SK-N-SH treated with all-trans-retinoic acid at 6 μM for 48 hours (cell line): ENCODE data around the gene NDUFAF4.

Source experiments
- ATAC-seq: fragments of 200-7000 bp; cut with Tn5 transposase; 3 replicates; pipeline ENCODE4 v1.9.1; 2020; ENCODE audit warnings: mild to moderate bottlenecking, moderate library complexity
- ARNTL ChIP-seq: fragments of 450-650 bp; formaldehyde crosslinking; IDR thresholded peaks from 2 replicates; pipeline ENCODE4 v1.5.0; 2020; ENCODE audit warnings: low read depth, mild to moderate bottlenecking, moderate library complexity, borderline replicate concordance
- BACH2 ChIP-seq: fragments of 250-450 bp; sonication (Bioruptor Pico); IDR thresholded peaks from 2 replicates; pipeline ENCODE4 v1.9.0; 2021; ENCODE audit warnings: mild to moderate bottlenecking, borderline replicate concordance
- CSDC2 ChIP-seq: fragments of 250-450 bp; sonication (Bioruptor Pico); IDR thresholded peaks from 2 replicates; pipeline ENCODE4 v1.5.0; 2020; ENCODE audit warnings: mild to moderate bottlenecking, moderate library complexity
- GLIS3 ChIP-seq: fragments of 250-450 bp; sonication (Bioruptor Pico); IDR thresholded peaks from 2 replicates; pipeline ENCODE4 v1.5.0; 2020; ENCODE audit warnings: mild to moderate bottlenecking, moderate library complexity
- ISL1 ChIP-seq: fragments of 250-450 bp; sonication (Bioruptor Pico); IDR thresholded peaks from 2 replicates; pipeline ENCODE4 v2.1.2; 2022; ENCODE audit warnings: mild to moderate bottlenecking, moderate library complexity
- OSR1 ChIP-seq: fragments of 250-450 bp; sonication (Bioruptor Pico); IDR thresholded peaks from 2 replicates; pipeline ENCODE4 v1.8.0; 2022; ENCODE audit warnings: moderate library complexity, mild to moderate bottlenecking, inconsistent platforms
- PATZ1 ChIP-seq: fragments of 250-450 bp; sonication (Bioruptor Pico); IDR thresholded peaks from 2 replicates; pipeline ENCODE4 v1.8.0; 2020; ENCODE audit warnings: mild to moderate bottlenecking, moderate library complexity, borderline replicate concordance
- POU6F1 ChIP-seq: fragments of 250-450 bp; sonication (Bioruptor Pico); IDR thresholded peaks from 2 replicates; pipeline ENCODE4 v1.8.0; 2021; ENCODE audit warnings: low read depth, mild to moderate bottlenecking, moderate library complexity, borderline replicate concordance
- RARB ChIP-seq: fragments of 250-450 bp; sonication (Bioruptor Pico); IDR thresholded peaks from 2 replicates; pipeline ENCODE4 v1.8.0; 2021; ENCODE audit warnings: mild to moderate bottlenecking, moderate library complexity
- SNAI2 ChIP-seq: fragments of 250-450 bp; sonication (Bioruptor Pico); IDR thresholded peaks from 2 replicates; pipeline ENCODE4 v1.5.0; 2020; ENCODE audit warnings: mild to moderate bottlenecking, moderate library complexity
- TCF4 ChIP-seq: fragments of 250-450 bp; sonication (Bioruptor Pico); IDR thresholded peaks from 2 replicates; pipeline ENCODE4 v1.8.0; 2021; ENCODE audit warnings: mild to moderate bottlenecking, moderate library complexity, borderline replicate concordance
- TOX ChIP-seq: fragments of 250-450 bp; sonication (Bioruptor Pico); IDR thresholded peaks from 2 replicates; pipeline ENCODE4 v1.8.0; 2021; ENCODE audit warnings: mild to moderate bottlenecking, moderate library complexity, borderline replicate concordance
- ZC3H10 ChIP-seq: fragments of 250-450 bp; sonication (Bioruptor Pico); IDR thresholded peaks from 2 replicates; pipeline ENCODE4 v1.5.1; 2021; ENCODE audit warnings: mild to moderate bottlenecking, moderate library complexity
- ZFP30 ChIP-seq: fragments of 450-650 bp; formaldehyde crosslinking; IDR thresholded peaks from 2 replicates; pipeline ENCODE4 v1.5.0; 2022; ENCODE audit warnings: mild to moderate bottlenecking, moderate library complexity
- ZNF565 ChIP-seq: fragments of 450-650 bp; formaldehyde crosslinking; conservative IDR thresholded peaks from 2 replicates; pipeline ENCODE4 v1.5.0; 2020; ENCODE audit warnings: low read depth, mild to moderate bottlenecking, moderate library complexity
- ZNF70 ChIP-seq: fragments of 450-650 bp; formaldehyde crosslinking; IDR thresholded peaks from 2 replicates; pipeline ENCODE4 v1.5.0; 2020; ENCODE audit warnings: mild to moderate bottlenecking, moderate library complexity
- ZNF8 ChIP-seq: fragments of 450-650 bp; formaldehyde crosslinking; IDR thresholded peaks from 2 replicates; pipeline ENCODE4 v1.5.0; 2020; ENCODE audit warnings: mild to moderate bottlenecking, moderate library complexity
- TF ChIP-seq, protein P1 (sequence below): fragments of 250-450 bp; sonication (Bioruptor Pico); IDR thresholded peaks from 2 replicates; pipeline ENCODE4 v1.5.1; 2020; ENCODE audit warnings: low read depth, mild to moderate bottlenecking, moderate library complexity
- TF ChIP-seq, protein P2 (sequence below): fragments of 250-450 bp; sonication (Bioruptor Pico); IDR thresholded peaks from 2 replicates; pipeline ENCODE4 v1.5.0; 2020; ENCODE audit warnings: mild to moderate bottlenecking, moderate library complexity

NDUFAF4 gene

GRCh38 chr6:96851858-96852257 is 45.8 kb downstream of the NDUFAF4 start:
- TF ChIP-seq ARNTL (no peak), PATZ1 (CRISPR knock-in tag) (no peak), ISL1 (no peak), TOX (CRISPR knock-in tag) (no peak), CSDC2 (CRISPR knock-in tag) (no peak), SNAI2 (CRISPR knock-in tag) (no peak), RARB (CRISPR knock-in tag) (no peak), BACH2 (no peak)
- TF ChIP-seq, protein P1, sequence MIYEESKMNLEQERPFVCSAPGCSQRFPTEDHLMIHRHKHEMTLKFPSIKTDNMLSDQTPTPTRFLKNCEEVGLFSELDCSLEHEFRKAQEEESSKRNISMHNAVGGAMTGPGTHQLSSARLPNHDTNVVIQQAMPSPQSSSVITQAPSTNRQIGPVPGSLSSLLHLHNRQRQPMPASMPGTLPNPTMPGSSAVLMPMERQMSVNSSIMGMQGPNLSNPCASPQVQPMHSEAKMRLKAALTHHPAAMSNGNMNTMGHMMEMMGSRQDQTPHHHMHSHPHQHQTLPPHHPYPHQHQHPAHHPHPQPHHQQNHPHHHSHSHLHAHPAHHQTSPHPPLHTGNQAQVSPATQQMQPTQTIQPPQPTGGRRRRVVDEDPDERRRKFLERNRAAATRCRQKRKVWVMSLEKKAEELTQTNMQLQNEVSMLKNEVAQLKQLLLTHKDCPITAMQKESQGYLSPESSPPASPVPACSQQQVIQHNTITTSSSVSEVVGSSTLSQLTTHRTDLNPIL (CRISPR knock-in tag) = no peak
- TF ChIP-seq, protein P2, sequence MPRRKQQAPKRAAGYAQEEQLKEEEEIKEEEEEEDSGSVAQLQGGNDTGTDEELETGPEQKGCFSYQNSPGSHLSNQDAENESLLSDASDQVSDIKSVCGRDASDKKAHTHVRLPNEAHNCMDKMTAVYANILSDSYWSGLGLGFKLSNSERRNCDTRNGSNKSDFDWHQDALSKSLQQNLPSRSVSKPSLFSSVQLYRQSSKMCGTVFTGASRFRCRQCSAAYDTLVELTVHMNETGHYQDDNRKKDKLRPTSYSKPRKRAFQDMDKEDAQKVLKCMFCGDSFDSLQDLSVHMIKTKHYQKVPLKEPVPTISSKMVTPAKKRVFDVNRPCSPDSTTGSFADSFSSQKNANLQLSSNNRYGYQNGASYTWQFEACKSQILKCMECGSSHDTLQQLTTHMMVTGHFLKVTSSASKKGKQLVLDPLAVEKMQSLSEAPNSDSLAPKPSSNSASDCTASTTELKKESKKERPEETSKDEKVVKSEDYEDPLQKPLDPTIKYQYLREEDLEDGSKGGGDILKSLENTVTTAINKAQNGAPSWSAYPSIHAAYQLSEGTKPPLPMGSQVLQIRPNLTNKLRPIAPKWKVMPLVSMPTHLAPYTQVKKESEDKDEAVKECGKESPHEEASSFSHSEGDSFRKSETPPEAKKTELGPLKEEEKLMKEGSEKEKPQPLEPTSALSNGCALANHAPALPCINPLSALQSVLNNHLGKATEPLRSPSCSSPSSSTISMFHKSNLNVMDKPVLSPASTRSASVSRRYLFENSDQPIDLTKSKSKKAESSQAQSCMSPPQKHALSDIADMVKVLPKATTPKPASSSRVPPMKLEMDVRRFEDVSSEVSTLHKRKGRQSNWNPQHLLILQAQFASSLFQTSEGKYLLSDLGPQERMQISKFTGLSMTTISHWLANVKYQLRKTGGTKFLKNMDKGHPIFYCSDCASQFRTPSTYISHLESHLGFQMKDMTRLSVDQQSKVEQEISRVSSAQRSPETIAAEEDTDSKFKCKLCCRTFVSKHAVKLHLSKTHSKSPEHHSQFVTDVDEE (CRISPR knock-in tag) = no peak
- TF ChIP-seq, all 23 proteins: peak for 0
- ATAC-seq = no peak

DNA sequence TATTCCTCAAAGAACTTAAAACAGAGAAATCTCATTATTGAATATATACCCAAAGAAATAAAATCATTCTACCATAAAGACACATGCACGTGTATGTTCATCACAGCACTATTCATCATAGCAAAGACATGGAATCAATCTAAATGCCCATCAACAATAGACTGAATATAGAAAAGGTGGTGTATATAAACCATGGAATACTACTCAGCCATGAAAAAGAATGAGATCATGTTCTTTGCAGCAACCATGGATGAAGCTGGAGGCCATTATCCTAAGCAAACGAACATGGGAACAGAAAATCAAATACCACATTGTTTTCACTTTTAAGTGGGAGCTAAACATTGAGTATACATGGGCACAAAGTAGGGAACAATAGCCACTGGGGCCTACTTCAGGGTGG is 48.1 kb downstream of the NDUFAF4 start:
- no peak for TF ChIP-seq GLIS3 (CRISPR knock-in tag)
- no peak for TF ChIP-seq TCF4 (CRISPR knock-in tag)
- TF ChIP-seq ZC3H10 (CRISPR knock-in tag) = no peak
- TF ChIP-seq ZFP30 (CRISPR knock-in tag) = no peak
- no peak for TF ChIP-seq ZNF70
- TF ChIP-seq ZNF565 = no peak
- no peak for TF ChIP-seq ZNF8 (CRISPR knock-in tag)
- TF ChIP-seq POU6F1 = no peak
- no peak for TF ChIP-seq CSDC2 (CRISPR knock-in tag)
- TF ChIP-seq, protein P2 (CRISPR knock-in tag) = no peak
- TF ChIP-seq PATZ1 (CRISPR knock-in tag) = no peak
- no peak for TF ChIP-seq ARNTL
- no peak for TF ChIP-seq SNAI2 (CRISPR knock-in tag)
- no peak for TF ChIP-seq ISL1
- no peak for TF ChIP-seq OSR1 (CRISPR knock-in tag)
- no peak for ATAC-seq
